Esophagus mucosa (tissue), 1 donor: Measurements from ENCODE around the gene STAB2. TPM values are rescaled to one million over a fixed set of nuclear protein-coding genes. Genes with fewer than 3 reads are reported as not detected.
A peak's percentile ranks its signal among the peaks of the same experiment; 100 is the strongest.

Experiments used
- ATAC-seq: fragments of 200-7000 bp; cut with Tn5 transposase; one replicate; pipeline ENCODE4 v1.9.1; 2020
- total RNA-seq: library from RNA; stranded (reverse); gene quantifications from one replicate; pipeline ENCODE4 v1.2.4, GENCODE V29; 2023
- donor health status: DM: yes; HTN: yes; CAD: no.

STAB2 gene
- total RNA-seq, 1 donor from 2014 or later: 0.16 TPM

- ATAC-seq: no peak
These were observed 164.1 kb downstream of the STAB2 start for GRCh38 chr12:103751171-103751570.

GRCh38 chr12:103751600-103751999 lies 164.5 kb downstream of the STAB2 start:
- no peak for ATAC-seq

GRCh38 chr12:103755425-103755824 lies 168.4 kb downstream of the STAB2 start:
- no peak for ATAC-seq

GRCh38 chr12:103756443-103756842 lies 169.4 kb downstream of the STAB2 start:
- no peak for ATAC-seq

GRCh38 chr12:103757248-103757647 lies 170.2 kb downstream of the STAB2 start:
- no peak for ATAC-seq

GRCh38 chr12:103758310-103759089 lies 171.4 kb downstream of the STAB2 start:
- peak; percentile 45 for ATAC-seq

- ATAC-seq: no peak
These were observed 175.4 kb downstream of the STAB2 start for GRCh38 chr12:103762473-103762872.

GRCh38 chr12:103765322-103765721 lies 178.2 kb downstream of the STAB2 start:
- ATAC-seq: no peak

GRCh38 chr12:103766028-103766427 lies 179.0 kb downstream of the STAB2 start:
- ATAC-seq: no peak

- no peak for ATAC-seq
These were observed 181.5 kb downstream of the STAB2 start for GRCh38 chr12:103768467-103769123.

- no peak for ATAC-seq
These were observed 182.3 kb downstream of the STAB2 start for GRCh38 chr12:103769240-103769945.

GRCh38 chr12:103771466-103771865 lies 184.4 kb downstream of the STAB2 start:
- ATAC-seq: peak; percentile 51

GRCh38 chr12:103772367-103773108 lies 185.5 kb downstream of the STAB2 start:
- ATAC-seq: peak; percentile 17

- ATAC-seq: no peak
These were observed 186.2 kb downstream of the STAB2 start for GRCh38 chr12:103773109-103773910.

- ATAC-seq: no peak
These were observed 188.0 kb downstream of the STAB2 start for GRCh38 chr12:103774977-103775560.

- no peak for ATAC-seq
These were observed 191.7 kb downstream of the STAB2 start for GRCh38 chr12:103778781-103779180.

- no peak for ATAC-seq
These were observed 192.5 kb downstream of the STAB2 start for GRCh38 chr12:103779410-103780092.

GRCh38 chr12:103780093-103780440 lies 193.0 kb downstream of the STAB2 start:
- ATAC-seq: no peak

- no peak for ATAC-seq
These were observed 193.9 kb downstream of the STAB2 start for GRCh38 chr12:103780992-103781391.

GRCh38 chr12:103782399-103782798 lies 195.3 kb downstream of the STAB2 start:
- no peak for ATAC-seq
